Mesenchymal stem cell (in vitro differentiated cells and primary cell): Measurements from ENCODE around the gene MEGF11.
A peak's percentile ranks its signal among the peaks of the same experiment; 100 is the strongest.
"Not testable (repeated sequence)": the region's sequence is repeated elsewhere in the genome, so short reads cannot be mapped to it uniquely, and the experiment has no call there.

Experiments
- DNase-seq: peaks from one replicate; pipeline ENCODE4 v3.0.0-alpha.2; 2013
- H2AFZ ChIP-seq: one replicate; pipeline ENCODE4 v1.6.1; 2013; ENCODE audit warnings: low read depth, mild to moderate bottlenecking, control low read depth, inconsistent platforms, low read length, moderate library complexity
- H2AK5ac ChIP-seq: 2 replicates; pipeline ENCODE4 v1.6.1; 2013; ENCODE audit warnings: low read length, moderate library complexity, mild to moderate bottlenecking, inconsistent platforms; ENCODE audit not compliant: severe bottlenecking
- H2BK120ac ChIP-seq: one replicate; pipeline ENCODE4 v1.6.1; 2013; ENCODE audit warnings: low read depth, mild to moderate bottlenecking, inconsistent platforms, low read length, moderate library complexity
- H2BK12ac ChIP-seq, 2 experiments: one replicate each; pipeline ENCODE4 v1.6.1; 2013; ENCODE audit warnings: inconsistent platforms in 2 of 2, low read length in 2 of 2, mild to moderate bottlenecking in 2 of 2, moderate library complexity in 2 of 2, control low read depth in 1 of 2
- H2BK15ac ChIP-seq: one replicate; pipeline ENCODE4 v1.6.1; 2013; ENCODE audit warnings: mild to moderate bottlenecking, low read depth, inconsistent platforms; ENCODE audit not compliant: poor library complexity, severe bottlenecking
- H2BK5ac ChIP-seq: 2 replicates; pipeline ENCODE4 v1.6.1; 2013; ENCODE audit warnings: low read depth, mild to moderate bottlenecking, low read length, control low read depth, inconsistent platforms; ENCODE audit not compliant: poor library complexity, severe bottlenecking
- H3K14ac ChIP-seq, 2 experiments: one replicate each; pipeline ENCODE4 v1.6.1; 2013; ENCODE audit warnings: inconsistent platforms in 2 of 2, low read length in 2 of 2, control low read depth in 1 of 2, mild to moderate bottlenecking in 1 of 2, moderate library complexity in 1 of 2
- H3K18ac ChIP-seq, 2 experiments: one replicate each; pipeline ENCODE4 v1.6.1; 2013; ENCODE audit warnings: inconsistent platforms in 2 of 2, low read length in 2 of 2, control low read depth in 1 of 2, low read depth in 1 of 2, mild to moderate bottlenecking in 1 of 2
- H3K23ac ChIP-seq, 2 experiments: one replicate each; pipeline ENCODE4 v1.6.1; 2013; ENCODE audit warnings: inconsistent platforms in 2 of 2, low read length in 2 of 2, mild to moderate bottlenecking in 2 of 2, moderate library complexity in 2 of 2, control low read depth in 1 of 2
- H3K27ac ChIP-seq: 2 replicates; pipeline ENCODE4 v1.5.1; 2013; ENCODE audit warnings: mild to moderate bottlenecking, moderate library complexity, low read length, control low read depth, inconsistent platforms; ENCODE audit not compliant: poor library complexity, severe bottlenecking
- H3K27me3 ChIP-seq, 2 experiments: 2 replicates each; pipeline versions ENCODE4 v1.6.1 to v1.7.0; 2013; ENCODE audit warnings: low read length in 2 of 2, mild to moderate bottlenecking in 2 of 2, moderate library complexity in 2 of 2, control low read depth in 1 of 2, inconsistent platforms in 1 of 2; ENCODE audit not compliant: control insufficient read depth in 1 of 2, insufficient read depth in 1 of 2
- H3K36me3 ChIP-seq, 2 experiments: 2 replicates each; pipeline versions ENCODE4 v1.6.1 to v1.7.0; 2013; ENCODE audit warnings: low read length in 2 of 2, control low read depth in 1 of 2, inconsistent platforms in 1 of 2, low read depth in 1 of 2, mild to moderate bottlenecking in 1 of 2; ENCODE audit not compliant: insufficient read depth in 2 of 2, control insufficient read depth in 1 of 2
- H3K4ac ChIP-seq, 2 experiments: one replicate each; pipeline ENCODE4 v1.6.1; 2013; ENCODE audit warnings: inconsistent platforms in 2 of 2, low read length in 2 of 2, mild to moderate bottlenecking in 2 of 2, moderate library complexity in 2 of 2, control low read depth in 1 of 2, low read depth in 1 of 2
- H3K4me1 ChIP-seq: 2 replicates; pipeline ENCODE4 v1.6.1; 2013; ENCODE audit warnings: low read depth, low read length, control low read depth; ENCODE audit not compliant: control insufficient read depth, insufficient read depth
- H3K4me2 ChIP-seq: 2 replicates; pipeline ENCODE4 v1.6.1; 2013; ENCODE audit warnings: low read length, mild to moderate bottlenecking, inconsistent platforms; ENCODE audit not compliant: poor library complexity, severe bottlenecking
- H3K4me3 ChIP-seq, 2 experiments: 2 replicates each; pipeline versions ENCODE4 v1.5.1 to v1.7.0; 2013; ENCODE audit warnings: low read length in 2 of 2, mild to moderate bottlenecking in 2 of 2, control low read depth in 1 of 2, low read depth in 1 of 2; ENCODE audit not compliant: insufficient read depth in 1 of 2
- H3K79me1 ChIP-seq: replicated peaks from 2 replicates; pipeline ENCODE4 v1.6.1; 2013; ENCODE audit warnings: mild to moderate bottlenecking, control low read depth, low read length, inconsistent platforms; ENCODE audit not compliant: poor library complexity, severe bottlenecking
- H3K9ac ChIP-seq: 2 replicates; pipeline ENCODE4 v1.7.0; 2013; ENCODE audit warnings: mild to moderate bottlenecking, low read length, moderate library complexity
- H3K9me3 ChIP-seq: 2 replicates; pipeline ENCODE4 v1.7.0; 2013; ENCODE audit warnings: mild to moderate bottlenecking, low read length; ENCODE audit not compliant: control insufficient read depth
- H4K8ac ChIP-seq: one replicate; pipeline ENCODE4 v1.6.1; 2013; ENCODE audit warnings: inconsistent platforms, mild to moderate bottlenecking, low read length, moderate library complexity
- H4K91ac ChIP-seq: one replicate; pipeline ENCODE4 v1.6.1; 2013; ENCODE audit warnings: mild to moderate bottlenecking, low read length, inconsistent platforms
- WGBS: methylation state at CpG from one replicate; pipeline ENCODE4 v1.1.7; 2013; ENCODE audit warnings: mixed read lengths; 5-methylcytosine and 5-hydroxymethylcytosine counted together

Gene MEGF11

DNA sequence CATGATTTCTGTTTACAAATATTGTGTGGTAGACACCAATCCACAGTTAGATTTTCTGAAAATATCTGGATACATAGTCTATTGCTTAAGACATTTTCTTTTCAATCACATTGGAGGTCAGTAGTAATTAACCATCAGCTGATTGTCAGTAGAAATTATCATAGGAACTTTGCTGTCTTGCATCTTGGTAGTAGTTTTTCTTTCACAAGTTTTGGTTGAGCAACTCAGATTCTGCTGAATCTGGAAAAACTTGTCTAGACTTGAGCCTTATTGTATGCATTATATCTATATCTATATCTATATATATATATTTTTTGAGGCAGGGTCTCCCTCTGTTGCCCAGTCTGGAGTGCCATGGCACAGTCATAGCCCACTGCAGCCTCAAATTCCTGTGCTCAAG, 380.3 kb downstream of the MEGF11 start:
- no peak overlapping the region for H3K4me2 ChIP-seq
- no peak overlapping the region for H4K91ac ChIP-seq
- no peak overlapping the region for H2BK120ac ChIP-seq
- H2AK5ac ChIP-seq, result no peak overlapping the region
- H3K79me1 ChIP-seq, result peaks cover 4% of the 10 kb centered on the region
- H3K9me3 ChIP-seq, result no peaks in the 10 kb centered on the region
- H3K4me3 ChIP-seq, result peak overlapping the region in 1 of 2 experiments; percentile 51
- H4K8ac ChIP-seq, result no peak overlapping the region
- H3K18ac ChIP-seq, result no peak overlapping the region
- no peak overlapping the region for H2BK12ac ChIP-seq
- no peak overlapping the region for H3K14ac ChIP-seq
- H2BK15ac ChIP-seq, result no peak overlapping the region
- peaks cover 13 to 41% of the 10 kb centered on the region in 2 experiments for H3K36me3 ChIP-seq
- H2AFZ ChIP-seq, result no peak overlapping the region
- H2BK5ac ChIP-seq, result no peak overlapping the region
- no peak overlapping the region for H3K4ac ChIP-seq
- H3K27me3 ChIP-seq, result no peaks in the 10 kb centered on the region
- peak; percentile 28 for DNase-seq
- H3K9ac ChIP-seq, result peak overlapping the region; percentile 74
- H3K4me1 ChIP-seq, result peaks cover 6% of the 10 kb centered on the region
- H3K27ac ChIP-seq, result no peak overlapping the region
- H3K23ac ChIP-seq, result no peak overlapping the region

DNA sequence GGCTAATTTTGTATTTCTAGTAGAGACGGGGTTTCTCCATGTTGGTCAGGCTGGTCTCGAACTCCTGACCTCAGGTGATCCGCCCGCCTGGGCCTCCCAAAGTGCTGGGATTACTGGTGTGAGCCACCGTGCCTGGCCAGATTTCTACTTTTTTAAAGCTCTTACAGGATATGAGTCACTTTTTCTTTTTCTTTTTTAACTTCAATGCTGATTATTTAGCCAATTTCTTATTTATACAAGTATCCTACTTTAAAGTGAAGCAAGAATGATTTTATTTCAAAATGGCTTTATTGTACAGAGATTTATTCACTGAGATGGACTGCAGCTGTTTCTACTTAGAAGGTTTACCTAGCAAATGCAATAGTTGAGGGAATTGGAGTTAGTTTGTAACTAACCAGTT, 381.0 kb downstream of the MEGF11 start:
- not testable (repeated sequence) for H2AFZ ChIP-seq, H4K8ac ChIP-seq, H3K23ac ChIP-seq, H3K27me3 ChIP-seq, H2BK12ac ChIP-seq, H2BK120ac ChIP-seq, H2AK5ac ChIP-seq, H3K27ac ChIP-seq, H2BK15ac ChIP-seq, H3K18ac ChIP-seq, H4K91ac ChIP-seq, H3K4me1 ChIP-seq, H3K14ac ChIP-seq, H2BK5ac ChIP-seq, H3K4me2 ChIP-seq, H3K4ac ChIP-seq, H3K79me1 ChIP-seq, H3K9me3 ChIP-seq
- Histone ChIP-seq H3K36me3 (peaks cover 10 to 34% of the 10 kb centered on the region in 2 experiments), H3K9ac (peak overlapping the region; percentile 74), H3K4me3 (peak overlapping the region in 1 of 2 experiments; percentile 51)
- peak; percentile 42 for DNase-seq
- WGBS, result 79% methylated on average over 5 of the region's 5 CpGs

DNA sequence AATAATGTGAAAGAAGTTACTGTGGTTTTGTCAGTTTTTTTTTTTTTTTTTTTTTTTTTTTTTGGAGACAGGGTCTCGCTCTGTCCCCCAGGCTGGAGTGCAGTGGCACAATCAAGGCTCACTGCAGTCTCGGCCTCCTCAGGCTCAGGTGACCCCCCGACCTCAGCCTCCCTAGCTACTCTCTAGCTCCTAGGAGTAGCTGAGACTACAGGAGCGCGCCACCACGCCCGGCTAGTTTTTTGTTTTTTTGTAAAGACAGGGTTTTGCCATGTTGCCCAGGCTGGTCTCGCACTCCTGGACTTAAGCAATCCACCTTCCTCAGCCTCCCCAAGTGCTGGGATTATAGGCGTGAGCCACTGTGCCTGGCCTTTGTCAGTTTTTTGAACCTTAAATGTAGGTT, 381.7 kb downstream of the MEGF11 start:
- H2BK5ac ChIP-seq, H4K8ac ChIP-seq, H3K18ac ChIP-seq, H2BK12ac ChIP-seq, H3K4me2 ChIP-seq, H3K27me3 ChIP-seq, H3K27ac ChIP-seq, H3K23ac ChIP-seq, DNase-seq, H3K9me3 ChIP-seq, H2BK120ac ChIP-seq, H4K91ac ChIP-seq, H3K4me1 ChIP-seq, H3K4ac ChIP-seq, H3K14ac ChIP-seq, H2AFZ ChIP-seq, H2BK15ac ChIP-seq, H3K79me1 ChIP-seq, H2AK5ac ChIP-seq: not testable (repeated sequence)
- H3K9ac ChIP-seq, result peak overlapping the region; percentile 99
- WGBS, result 97% methylated on average over 5 of the region's 9 CpGs
- H3K4me3 ChIP-seq, result peak overlapping the region in 1 of 2 experiments; percentile 99
- H3K36me3 ChIP-seq, result peaks cover 10 to 27% of the 10 kb centered on the region in 2 experiments

- H3K27ac ChIP-seq, result peak overlapping the region; percentile 63
- no peak overlapping the region for H4K8ac ChIP-seq
- H4K91ac ChIP-seq, result no peak overlapping the region
- H3K4me2 ChIP-seq, result peak overlapping the region; percentile 17
- peak overlapping the region; percentile 43 to 99 for H3K4me3 ChIP-seq
- H3K9me3 ChIP-seq, result no peaks in the 10 kb centered on the region
- H3K4me1 ChIP-seq, result peaks cover 6% of the 10 kb centered on the region
- no peak overlapping the region for H2AFZ ChIP-seq
- no peaks in the 10 kb centered on the region for H3K79me1 ChIP-seq
- H3K18ac ChIP-seq, result no peak overlapping the region
- no peak overlapping the region for H2BK5ac ChIP-seq
- no peak overlapping the region for H3K4ac ChIP-seq
- no peak overlapping the region for H2BK15ac ChIP-seq
- no peaks in the 10 kb centered on the region for H3K27me3 ChIP-seq
- H2AK5ac ChIP-seq, result no peak overlapping the region
- H3K23ac ChIP-seq, result no peak overlapping the region
- no peak overlapping the region for H2BK12ac ChIP-seq
- WGBS, result 53% methylated on average over 2 of the region's 2 CpGs
- no peak overlapping the region for H2BK120ac ChIP-seq
- peak; percentile 88 for DNase-seq
- peaks cover 6 to 18% of the 10 kb centered on the region in 2 experiments for H3K36me3 ChIP-seq
- peak overlapping the region; percentile 99 for H3K9ac ChIP-seq
- no peak overlapping the region for H3K14ac ChIP-seq
These were observed 382.5 kb downstream of the MEGF11 start for GRCh38 chr15:65870889-65871533.
